Ureter (tissue), 1 donor: ENCODE data around the gene CXXC5. TPM values are rescaled to one million over a fixed set of nuclear protein-coding genes. Genes with fewer than 3 reads are reported as not detected.
"Not testable (repeated sequence)": the region's sequence is repeated elsewhere in the genome, so short reads cannot be mapped to it uniquely, and the experiment has no call there.

Experiments used
- DNase-seq: peaks from one replicate; pipeline ENCODE4 v3.0.0-alpha.2; 2020; ENCODE audit warnings: low spot score
- total RNA-seq: library from RNA; stranded (reverse); gene quantifications from one replicate; pipeline ENCODE4 v1.2.4, GENCODE V29; 2023
- donor health status: DM: yes; HTN: yes; CAD: no.

Gene CXXC5
- total RNA-seq, 1 donor from 2014 or later = 28.7 TPM

DNA sequence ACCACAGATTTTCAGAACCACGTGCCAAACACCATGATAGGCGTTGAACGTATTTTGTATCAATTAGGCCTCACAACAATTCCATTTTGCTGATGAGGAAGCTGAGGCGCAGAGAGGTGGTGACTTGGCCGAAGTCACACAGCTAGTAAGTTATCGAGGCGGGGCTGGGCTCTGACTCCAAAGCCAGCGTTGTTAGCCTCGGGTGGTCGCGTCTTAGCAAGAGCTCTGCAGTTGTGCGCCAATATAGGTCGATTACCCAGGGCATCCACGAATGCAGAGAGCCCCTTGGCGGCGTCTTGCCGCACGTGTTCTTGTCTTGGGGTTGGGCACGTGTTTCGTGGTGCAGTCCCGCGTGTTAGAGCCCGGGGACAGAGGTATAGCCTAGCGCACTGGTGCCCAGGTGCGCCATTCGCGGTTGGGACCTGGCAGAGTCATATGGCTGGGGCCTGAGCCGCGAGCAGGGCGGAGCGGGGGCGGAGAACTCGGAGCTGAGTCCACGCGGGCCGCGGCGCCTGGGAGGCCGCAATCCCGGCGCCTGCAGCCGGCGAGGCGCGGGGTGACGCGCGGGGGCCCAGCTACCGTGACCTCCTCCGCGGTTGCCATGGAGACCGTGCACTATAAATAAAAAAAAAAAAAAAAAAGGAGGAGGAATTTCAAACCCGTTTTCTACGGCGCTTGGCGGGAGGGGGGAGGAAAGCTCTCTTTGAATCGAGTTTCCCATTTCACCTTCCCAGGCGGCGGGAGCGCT lies 62.3 kb downstream of the CXXC5 start:
- no peak for DNase-seq

DNA sequence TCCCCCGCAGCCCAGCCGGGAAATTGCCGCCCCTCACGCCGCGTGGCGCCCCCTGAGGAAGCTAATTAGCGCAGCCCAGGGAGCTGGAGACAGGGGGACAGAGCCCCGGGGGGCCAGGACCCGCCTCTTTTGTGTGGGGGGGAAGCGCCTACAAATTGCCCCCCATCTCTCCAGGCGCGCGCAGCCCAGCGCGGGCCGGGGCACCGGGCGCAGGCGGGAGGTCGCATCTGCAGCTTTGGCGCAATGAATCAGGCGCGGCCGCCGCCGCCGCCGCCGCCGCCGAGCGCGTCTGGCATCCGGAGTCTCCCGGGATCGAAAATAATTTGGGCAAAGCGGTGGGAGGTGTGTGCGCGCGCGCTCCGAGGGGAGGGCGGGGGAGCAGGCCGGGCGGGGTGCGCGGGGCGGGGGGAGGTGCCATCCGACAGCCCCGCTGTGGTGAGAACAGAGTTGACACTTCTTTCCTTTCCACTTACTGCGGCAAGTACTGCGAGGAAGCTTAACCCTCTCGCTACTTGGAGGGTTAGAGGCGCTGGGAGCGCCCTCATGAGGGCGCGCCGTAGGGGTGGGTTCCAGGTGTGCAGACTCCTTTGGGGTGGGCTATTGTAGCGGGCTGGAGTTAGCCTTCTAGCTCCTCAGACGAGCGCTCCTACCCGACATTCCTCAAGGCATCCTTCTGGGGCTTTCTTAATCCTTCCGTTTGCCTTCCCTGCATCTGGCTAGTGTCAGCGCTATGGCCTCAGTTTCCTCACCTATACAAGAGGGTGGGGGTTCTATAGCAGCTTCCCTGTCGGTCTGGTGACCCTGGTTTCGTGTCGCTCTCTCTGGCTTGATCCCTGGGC lies 63.1 kb downstream of the CXXC5 start:
- no peak for DNase-seq

DNA sequence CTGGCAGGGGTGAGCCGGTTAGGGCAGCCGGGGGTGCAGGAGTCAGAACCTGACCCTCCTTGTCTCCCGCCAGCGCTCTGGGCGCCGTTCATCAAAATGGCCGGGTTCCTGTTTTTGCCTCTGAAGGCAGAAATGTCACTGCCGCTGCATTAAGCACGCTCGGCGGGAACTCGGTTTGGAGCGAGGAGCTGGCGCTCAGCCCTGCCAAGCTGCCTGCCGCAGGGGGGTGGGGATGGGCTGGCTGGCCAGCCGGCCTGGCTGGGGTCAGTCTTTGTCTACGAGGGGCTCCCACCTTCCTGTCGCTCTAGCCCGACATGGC lies 63.7 kb downstream of the CXXC5 start:
- DNase-seq = no peak

DNA sequence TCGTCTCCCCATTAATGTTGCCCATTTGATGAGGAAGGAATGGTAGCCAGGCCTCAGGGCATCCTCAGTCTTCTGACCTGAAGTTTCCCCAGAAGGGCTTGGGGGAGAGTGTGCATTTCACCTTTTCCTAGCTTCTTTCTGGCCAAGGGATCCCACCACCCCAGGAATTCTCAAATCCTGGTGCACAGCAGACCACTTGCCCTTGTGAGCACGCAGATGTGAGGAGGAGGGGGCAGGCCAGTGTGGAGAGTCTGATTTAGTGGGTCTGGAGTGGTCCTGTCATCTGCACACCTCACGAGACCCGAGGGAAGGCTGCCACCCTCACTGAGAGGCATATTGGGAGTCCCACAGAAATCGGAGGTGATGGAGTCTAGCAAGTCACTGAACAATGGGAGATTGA lies 64.3 kb downstream of the CXXC5 start:
- no peak for DNase-seq

DNA sequence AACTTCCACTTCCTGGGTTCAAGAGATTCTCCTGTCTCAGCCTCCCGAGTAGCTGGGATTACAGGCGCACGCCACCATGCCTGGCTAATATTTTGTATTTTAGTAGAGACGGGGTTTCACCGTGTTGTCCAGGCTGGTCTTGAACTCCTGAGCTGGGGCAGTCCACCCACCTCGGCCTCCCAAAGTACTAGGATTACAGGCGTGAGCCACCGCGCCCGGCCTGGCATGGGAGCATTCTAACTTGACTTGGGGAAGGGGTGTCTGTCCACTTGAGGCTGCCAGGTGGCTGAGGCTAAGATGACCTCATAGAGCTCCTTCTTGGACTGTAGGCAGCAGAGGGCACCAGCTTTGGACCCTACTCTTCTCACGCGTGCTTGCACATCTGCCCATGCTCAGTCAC lies 65.7 kb downstream of the CXXC5 start:
- DNase-seq = not testable (repeated sequence)

DNA sequence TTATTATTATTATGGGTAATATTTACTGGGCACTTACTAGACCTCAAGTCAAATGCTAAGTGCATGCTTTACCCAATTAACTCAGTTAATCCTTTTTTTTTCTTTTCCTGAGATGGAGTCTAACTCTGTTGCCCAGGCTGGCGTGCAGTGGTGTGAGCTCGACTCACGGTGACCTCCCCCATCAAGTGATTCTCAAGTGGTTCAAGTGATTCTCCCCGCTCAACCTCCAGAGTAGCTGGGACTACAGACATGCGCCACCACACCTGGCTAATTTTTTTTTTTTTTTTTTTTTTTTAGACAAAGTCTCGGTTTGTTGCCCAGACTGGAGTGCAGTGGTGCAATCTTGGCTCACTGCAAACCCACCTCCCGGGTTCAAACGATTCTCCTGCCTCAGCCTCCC lies 69.1 kb downstream of the CXXC5 start:
- no peak for DNase-seq

DNA sequence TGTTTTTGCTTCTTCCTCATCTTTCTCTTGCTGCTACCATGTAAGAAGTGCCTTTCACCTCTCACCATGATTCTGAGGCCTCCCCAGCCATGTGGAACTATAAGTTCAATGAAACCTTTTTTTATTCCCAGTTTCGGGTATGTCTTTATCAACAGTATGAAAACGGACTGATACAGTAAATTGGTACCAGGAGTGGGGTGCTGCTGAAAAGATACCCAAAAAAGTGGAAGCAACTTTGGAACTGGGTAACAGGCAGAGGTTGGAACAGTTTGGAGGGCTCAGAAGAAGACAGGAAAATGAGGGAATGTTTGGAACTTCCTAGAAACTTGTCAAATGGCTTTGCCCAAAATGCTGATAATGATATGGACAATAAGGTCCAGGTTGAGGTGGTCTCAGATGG lies 70.3 kb downstream of the CXXC5 start:
- DNase-seq = not testable (repeated sequence)

DNA sequence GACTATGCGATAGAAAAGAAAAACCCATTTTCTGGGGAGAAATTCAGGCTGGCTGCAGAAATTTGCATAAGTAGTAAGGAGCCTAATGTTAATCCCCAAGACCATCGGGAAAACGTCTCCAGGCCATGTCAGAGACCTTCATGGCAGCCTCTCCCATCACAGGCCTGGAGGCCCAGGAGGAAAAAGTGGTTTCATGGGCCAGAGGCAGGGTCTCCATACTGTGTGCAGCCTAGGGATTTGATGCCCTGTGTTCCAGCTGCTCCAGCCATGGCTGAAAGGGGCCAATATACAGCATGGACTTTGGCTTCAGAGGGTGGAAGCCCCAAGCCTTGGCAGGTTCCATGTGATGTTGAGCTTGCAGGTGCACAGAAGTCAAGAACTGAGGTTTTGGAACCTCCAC lies 71.8 kb downstream of the CXXC5 start:
- not testable (repeated sequence) for DNase-seq

DNA sequence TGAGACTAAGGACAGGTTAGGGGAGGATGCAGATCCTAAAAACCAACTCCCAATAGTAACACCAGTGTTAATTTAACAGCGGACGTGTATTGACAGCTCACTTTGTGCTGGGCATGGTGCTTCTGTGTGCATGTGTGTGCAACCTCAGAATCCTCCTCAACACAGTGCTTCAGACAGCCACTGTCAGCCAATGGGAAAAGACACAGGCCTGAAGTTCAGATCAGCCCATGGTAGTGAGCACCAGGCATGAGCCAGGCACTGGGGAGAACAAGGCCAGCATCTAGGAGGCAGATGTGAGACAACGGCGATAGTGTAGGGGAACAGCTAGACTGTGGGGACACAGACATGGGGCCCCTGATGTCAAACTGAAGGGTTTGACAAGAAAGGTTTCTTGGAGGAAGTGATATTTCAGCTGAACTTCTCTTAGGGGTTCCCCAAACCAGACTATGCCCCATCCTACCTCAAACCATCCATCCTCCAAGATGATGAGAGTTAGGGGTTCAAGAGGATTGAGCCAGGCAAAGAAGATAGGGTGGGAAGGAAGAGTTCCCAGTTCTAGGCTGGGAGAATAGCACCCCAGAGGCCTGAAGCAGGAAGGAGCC lies 75.9 kb downstream of the CXXC5 start:
- no peak for DNase-seq

DNA sequence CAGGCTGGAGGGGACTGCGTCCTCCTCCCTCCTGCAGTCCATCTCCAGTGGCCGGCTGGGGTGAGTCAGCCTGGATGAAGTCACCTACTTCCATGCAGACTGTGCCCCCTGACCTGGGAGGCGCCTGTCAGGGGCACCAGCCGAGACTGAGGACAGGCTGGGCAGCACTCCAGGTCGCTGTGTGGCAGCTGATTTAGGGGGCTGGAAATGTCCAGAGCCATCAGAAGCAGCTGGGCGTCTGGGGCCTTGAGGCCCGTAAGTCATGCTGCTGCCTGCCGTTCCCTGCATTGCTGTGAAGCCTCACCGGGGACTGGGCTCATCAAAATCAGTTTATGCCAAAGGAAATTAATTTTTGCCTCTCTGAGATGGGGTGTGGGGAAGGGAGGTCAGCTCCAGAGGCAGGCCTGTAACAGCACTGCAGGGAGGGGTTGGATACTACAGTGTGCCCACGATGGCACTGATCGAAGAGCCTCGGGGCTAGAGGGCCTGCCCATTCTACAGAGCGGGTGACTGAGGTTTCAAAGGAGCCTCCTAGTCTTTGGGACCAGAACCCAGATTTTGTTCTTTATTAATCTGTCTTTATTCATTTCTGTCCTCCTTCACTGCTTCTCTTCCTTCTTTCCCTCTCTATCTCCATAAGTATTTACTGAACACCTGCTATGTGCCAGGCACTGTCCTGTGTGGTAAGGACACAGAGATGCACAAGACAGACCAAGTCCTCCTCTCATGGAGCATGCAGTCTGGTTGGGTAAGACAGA lies 77.1 kb downstream of the CXXC5 start:
- peak; percentile 68 for DNase-seq

DNA sequence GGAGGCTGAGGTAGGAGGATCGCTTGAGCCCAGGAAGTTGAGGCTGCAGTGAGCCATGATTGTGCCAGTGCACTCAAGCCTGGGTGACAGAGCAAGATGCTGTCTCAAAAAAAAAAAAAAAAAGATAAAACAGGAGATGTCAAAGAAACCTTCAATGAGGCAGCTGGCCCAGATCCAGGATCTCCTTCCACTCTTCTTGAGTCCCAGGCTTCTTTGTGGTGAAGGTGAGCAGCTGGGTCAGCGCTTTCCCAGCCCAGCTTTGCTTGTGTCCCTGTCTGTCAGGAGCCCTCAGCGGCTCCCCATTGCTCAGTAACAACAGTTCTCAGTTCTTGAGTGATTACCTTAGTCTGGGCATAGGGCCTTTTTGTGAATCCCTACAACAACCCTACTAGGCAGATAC lies 78.1 kb downstream of the CXXC5 start:
- no peak for DNase-seq

DNA sequence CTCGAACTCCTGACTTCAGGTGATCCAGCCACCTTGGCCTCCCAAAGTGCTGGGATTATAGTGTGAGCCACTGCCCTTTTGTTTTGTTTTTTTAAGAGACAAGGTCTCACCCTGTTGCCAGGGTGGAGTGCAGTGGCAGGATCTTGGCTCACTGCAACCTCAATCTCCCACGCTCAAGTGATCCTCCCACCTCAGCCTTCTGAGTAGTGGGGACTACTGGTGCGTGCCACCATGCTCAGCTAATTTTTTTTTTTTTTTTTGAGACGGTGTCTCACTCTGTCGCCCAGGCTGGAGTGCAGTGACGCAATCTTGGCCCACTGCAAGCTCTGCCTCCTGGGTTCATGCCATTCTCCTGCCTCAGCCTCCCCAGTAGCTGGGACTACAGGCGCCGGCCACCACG lies 79.5 kb downstream of the CXXC5 start:
- not testable (repeated sequence) for DNase-seq

DNA sequence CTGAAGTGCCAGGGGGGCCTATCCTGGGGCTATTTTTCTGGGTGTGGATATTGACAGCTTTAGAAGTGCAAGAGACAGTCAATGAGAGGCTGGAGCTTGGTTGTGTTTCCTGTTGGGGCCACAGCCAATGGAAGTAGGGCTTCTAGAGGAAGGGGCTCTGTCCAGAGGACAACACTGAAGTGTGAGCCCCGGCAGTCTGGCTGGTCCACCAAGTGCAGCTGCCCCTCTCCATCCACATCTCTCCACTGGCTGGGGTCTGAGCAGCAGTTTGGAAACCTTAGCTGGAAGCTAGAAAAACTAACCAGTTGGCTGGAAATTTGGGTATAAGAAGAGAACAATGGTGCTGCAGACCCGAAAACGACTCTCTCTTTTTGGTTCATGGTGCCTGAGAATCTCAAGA lies 83.1 kb downstream of the CXXC5 start:
- DNase-seq = no peak

DNA sequence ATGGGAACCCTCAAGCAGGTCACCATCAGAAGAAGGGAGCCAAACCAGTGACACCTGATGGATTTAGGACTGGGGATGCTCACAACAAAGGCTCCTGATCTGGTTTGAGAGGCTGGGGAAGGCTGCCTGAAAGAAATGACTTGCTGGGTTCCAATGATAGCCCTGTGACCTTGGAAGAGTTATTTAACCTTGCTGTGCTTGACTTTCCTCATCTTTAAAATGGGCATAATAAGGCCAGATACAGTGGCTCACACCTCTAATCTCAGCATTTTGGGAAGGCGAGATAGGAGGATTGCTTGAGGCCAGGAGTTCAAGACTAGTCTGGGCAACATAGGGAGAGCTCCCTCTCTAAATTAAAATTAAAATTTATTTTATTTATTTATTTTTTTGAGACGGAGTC lies 83.9 kb downstream of the CXXC5 start:
- DNase-seq = no peak

DNA sequence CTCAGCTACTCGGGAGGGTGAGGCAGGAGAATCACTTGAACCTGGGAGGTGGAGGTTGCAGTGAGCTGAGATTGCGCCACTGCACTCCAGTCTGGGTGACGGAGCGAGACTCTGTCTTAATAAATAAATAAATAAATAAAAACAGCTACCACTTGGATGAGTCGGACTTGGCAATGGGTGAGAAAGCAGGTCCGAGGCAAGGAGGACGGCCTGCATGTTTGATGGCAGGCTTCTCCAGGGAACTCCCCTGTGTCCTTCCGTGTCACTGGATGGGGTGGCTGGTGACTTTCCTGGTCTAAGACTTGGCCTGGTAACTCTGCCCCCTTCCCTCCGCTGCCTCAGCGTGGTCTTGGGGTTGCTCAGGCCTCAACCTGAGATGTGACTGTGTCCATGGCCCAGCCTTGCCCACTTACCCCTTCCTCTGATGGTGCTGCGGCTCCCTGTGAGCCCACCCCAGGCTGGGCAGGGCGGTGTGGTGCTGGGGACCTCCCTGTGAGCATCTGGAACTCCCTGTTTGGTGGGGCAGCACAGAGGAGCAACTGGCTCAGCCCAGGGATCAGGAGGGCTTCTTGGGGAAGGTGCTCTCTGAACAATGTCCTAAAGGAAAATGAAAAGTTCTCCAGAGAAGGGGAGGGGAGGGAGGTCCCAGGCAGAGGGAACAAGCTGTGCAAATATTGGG lies 85.0 kb downstream of the CXXC5 start:
- DNase-seq = no peak

Other genes starting within 250 kb of the CXXC5 start
- gene SPATA24, start 244.3 kb upstream of the CXXC5 start, total RNA-seq = 7.8 TPM
- 10.3 TPM for gene DNAJC18, start 208.8 kb upstream of the CXXC5 start, total RNA-seq
- gene ECSCR, start 185.6 kb upstream of the CXXC5 start, total RNA-seq = 31.1 TPM
- gene SMIM33, start 177.3 kb upstream of the CXXC5 start, total RNA-seq = not detected
- 71.5 TPM for gene STING1, start 165.6 kb upstream of the CXXC5 start, total RNA-seq
- gene UBE2D2, start 87.0 kb upstream of the CXXC5 start, total RNA-seq = 180 TPM
- 0.21 TPM for gene PSD2, start 147.5 kb downstream of the CXXC5 start, total RNA-seq